GM23338 (cell line): ENCODE data around the gene CROCC2. TPM values are rescaled to one million over a fixed set of nuclear protein-coding genes. Genes with fewer than 3 reads are reported as not detected.

ENCODE experiments used
- ATAC-seq: fragments of 200-7000 bp; cut with Tn5 transposase; 3 replicates; pipeline ENCODE4 v1.9.1; 2020
- DNase-seq: peaks from one replicate; pipeline ENCODE4 v3.0.0-alpha.2; 2015; ENCODE audit warnings: low spot score
- H2AFZ ChIP-seq: fragments of 200-600 bp; sonication (generic); 2 replicates; pipeline ENCODE4 v1.8.0; 2016; ENCODE audit warnings: antibody characterized with exemption, mild to moderate bottlenecking, moderate library complexity
- H3F3A ChIP-seq: fragments of 200-600 bp; sonication (generic); replicated peaks from 2 replicates; pipeline ENCODE4 v1.8.0; 2017; ENCODE audit warnings: antibody characterized with exemption, mixed run types, low read depth
- H3K27ac ChIP-seq: fragments of 200-600 bp; sonication (generic); 2 replicates; pipeline ENCODE4 v1.6.1; 2016; ENCODE audit warnings: low read depth
- H3K27me3 ChIP-seq: fragments of 200-600 bp; sonication (generic); 2 replicates; pipeline ENCODE4 v1.8.0; 2016; ENCODE audit warnings: mild to moderate bottlenecking, mixed run types, moderate library complexity; ENCODE audit not compliant: insufficient read depth
- H3K36me3 ChIP-seq: fragments of 200-600 bp; sonication (generic); 2 replicates; pipeline ENCODE4 v1.8.0; 2016; ENCODE audit warnings: mild to moderate bottlenecking; ENCODE audit not compliant: insufficient read depth
- H3K4me1 ChIP-seq: fragments of 200-600 bp; sonication (generic); 2 replicates; pipeline ENCODE4 v1.8.0; 2016; ENCODE audit warnings: mild to moderate bottlenecking, moderate library complexity; ENCODE audit not compliant: insufficient read depth
- H3K4me2 ChIP-seq: fragments of 200-600 bp; sonication (generic); 2 replicates; pipeline ENCODE4 v1.7.1; 2017; ENCODE audit warnings: mixed run types
- H3K4me3 ChIP-seq: fragments of 200-600 bp; sonication (generic); 2 replicates; pipeline ENCODE4 v1.6.1; 2016; ENCODE audit warnings: mixed run types
- H3K79me2 ChIP-seq: fragments of 200-600 bp; sonication (generic); replicated peaks from 2 replicates; pipeline ENCODE4 v1.8.0; 2017; ENCODE audit warnings: mild to moderate bottlenecking; ENCODE audit not compliant: insufficient read depth
- H3K9me2 ChIP-seq: fragments of 200-600 bp; sonication (generic); 2 replicates; pipeline ENCODE4 v1.8.0; 2017; ENCODE audit not compliant: insufficient read depth
- H4K20me1 ChIP-seq: fragments of 200-600 bp; sonication (generic); replicated peaks from 2 replicates; pipeline ENCODE4 v1.8.0; 2017; ENCODE audit warnings: mild to moderate bottlenecking; ENCODE audit not compliant: insufficient read depth
- H3K27ac Mint-ChIP-seq: 2 replicates; pipeline ENCODE4 v1.8.0; 2020; ENCODE audit warnings: inconsistent platforms, mild to moderate bottlenecking, moderate library complexity, mixed read lengths
- H3K27me3 Mint-ChIP-seq: 3 replicates; pipeline ENCODE4 v1.8.0; 2022; ENCODE audit warnings: low read depth, mild to moderate bottlenecking, moderate library complexity, mixed read lengths, inconsistent platforms; ENCODE audit not compliant: insufficient read depth, poor library complexity
- H3K36me3 Mint-ChIP-seq: 3 replicates; pipeline ENCODE4 v1.8.0; 2021; ENCODE audit warnings: low read depth, mild to moderate bottlenecking, inconsistent platforms, moderate library complexity, mixed read lengths
- H3K4me1 Mint-ChIP-seq: 3 replicates; pipeline ENCODE4 v1.8.0; 2020; ENCODE audit warnings: mild to moderate bottlenecking, inconsistent platforms, mixed read lengths
- H3K4me3 Mint-ChIP-seq: 3 replicates; pipeline ENCODE4 v1.8.0; 2021; ENCODE audit warnings: moderate library complexity, mild to moderate bottlenecking, inconsistent platforms, mixed read lengths
- H3K9me3 Mint-ChIP-seq: 3 replicates; pipeline ENCODE4 v1.8.0; 2020; ENCODE audit warnings: moderate library complexity, mild to moderate bottlenecking, inconsistent platforms, mixed read lengths
- ETS1 ChIP-seq: IDR thresholded peaks from 2 replicates; pipeline ENCODE4 v1.6.1; 2016; ENCODE audit warnings: antibody characterized with exemption
- EZH2 ChIP-seq: fragments of 200-600 bp; sonication (generic); IDR thresholded peaks from one replicate; pipeline ENCODE4 v1.8.0; 2017; ENCODE audit warnings: antibody characterized with exemption, mild to moderate bottlenecking, low read depth; ENCODE audit not compliant: unreplicated experiment
- EZH2phosphoT487 ChIP-seq: fragments of 200-600 bp; sonication (generic); IDR thresholded peaks from one replicate; pipeline ENCODE4 v1.8.1; 2018; ENCODE audit warnings: antibody characterized with exemption; ENCODE audit not compliant: unreplicated experiment
- JUNB ChIP-seq: IDR thresholded peaks from one replicate; pipeline ENCODE4 v1.6.1; 2016; ENCODE audit warnings: antibody characterized with exemption; ENCODE audit not compliant: unreplicated experiment
- POLR2AphosphoS5 ChIP-seq: IDR thresholded peaks from 2 replicates; pipeline ENCODE4 v1.6.1; 2016; ENCODE audit warnings: antibody characterized with exemption, low read depth
- STAT1 ChIP-seq: IDR thresholded peaks from one replicate; pipeline ENCODE4 v1.6.1; 2016; ENCODE audit warnings: antibody characterized with exemption; ENCODE audit not compliant: unreplicated experiment
- ZNF114 ChIP-seq: fragments of 250-450 bp; sonication (Bioruptor Pico); IDR thresholded peaks from 2 replicates; pipeline ENCODE4 v1.5.0; 2020; ENCODE audit warnings: mild to moderate bottlenecking, moderate library complexity
- ZNF331 ChIP-seq: fragments of 250-450 bp; sonication (Bioruptor Pico); IDR thresholded peaks from 2 replicates; pipeline ENCODE4 v1.5.0; 2020; ENCODE audit warnings: low read depth, mild to moderate bottlenecking, moderate library complexity
- polyA plus RNA-seq: library from polyadenylated mRNA; unstranded; fragments of >200 nt; fragmentation: Nextera tagmentation; extraction: Ambion mirVana; gene quantifications from 2 replicates; pipeline ENCODE4 v1.2.1, GENCODE V29; 2016
- total RNA-seq: library from RNA; depleted of rRNA; stranded (reverse); fragments of >200 nt; shearing (Covaris generic); gene quantifications from 2 replicates; pipeline ENCODE4 v1.2.3, GENCODE V29; 2014
- TF ChIP-seq, protein P1 (sequence below): IDR thresholded peaks from one replicate; pipeline ENCODE4 v1.6.1; 2018; ENCODE audit warnings: antibody characterized with exemption; ENCODE audit not compliant: unreplicated experiment
- TF ChIP-seq, protein P2 (sequence below): fragments of 250-450 bp; sonication (Bioruptor Pico); IDR thresholded peaks from 2 replicates; pipeline ENCODE4 v1.5.0; 2020; ENCODE audit warnings: mild to moderate bottlenecking, moderate library complexity
- TF ChIP-seq, protein P3 (sequence below), 2 experiments: fragments of 200-600 bp in 1 of 2; sonication (generic) in 1 of 2; conservative IDR thresholded peaks; 2 replicates each; pipeline versions ENCODE4 v1.5.1 to v1.6.1; 2016 to 2017; ENCODE audit warnings: antibody characterized with exemption in 2 of 2, low read depth in 2 of 2, mild to moderate bottlenecking in 2 of 2, moderate library complexity in 1 of 2

The CROCC2 gene
- total and polyA plus RNA-seq, 2 experiments from 2014 or later = not detected

DNA sequence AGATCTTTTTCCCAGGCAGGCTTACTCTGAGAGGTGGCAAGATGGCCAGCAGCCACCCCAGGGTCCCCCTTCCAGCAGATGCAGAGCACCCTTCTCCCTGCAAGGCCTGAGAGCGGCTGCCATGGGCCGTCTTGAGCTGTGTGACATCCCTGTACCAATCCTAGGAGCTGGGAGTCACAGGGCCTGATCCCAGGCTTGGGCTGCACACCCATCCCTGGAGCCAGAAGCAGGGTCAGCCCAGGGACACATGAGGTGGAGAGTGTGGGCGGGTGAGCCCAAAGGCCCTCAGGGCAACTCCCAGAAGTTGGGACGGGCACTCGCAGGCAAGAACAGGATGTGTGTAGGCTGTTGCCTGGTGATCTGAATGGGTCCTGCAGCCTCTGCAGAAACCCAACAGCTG is 40.5 kb downstream of the CROCC2 start:
- Histone ChIP-seq H3K79me2 (no peaks in the 10 kb centered on the region), H3F3A (no peaks in the 10 kb centered on the region), H3K27ac (no peak overlapping the region), H2AFZ (no peak overlapping the region), H3K4me1 (no peaks in the 10 kb centered on the region), H4K20me1 (no peaks in the 10 kb centered on the region), H3K9me2 (no peaks in the 10 kb centered on the region), H3K4me2 (no peak overlapping the region), H3K27me3 (no peaks in the 10 kb centered on the region), H3K4me3 (no peak overlapping the region), H3K36me3 (no peaks in the 10 kb centered on the region)
- Mint-ChIP-seq H3K9me3 (no peaks in the 10 kb centered on the region), H3K4me3 (no peak overlapping the region), H3K36me3 (no peaks in the 10 kb centered on the region), H3K4me1 (0 out of 3 replicates have a peak, but pooled peaks cover 4% of the 10 kb centered on the region), H3K27ac (no peak overlapping the region), H3K27me3 (peaks cover 13% of the 10 kb centered on the region)
- ATAC-seq = no peak
- TF ChIP-seq ZNF114 (CRISPR knock-in tag) (no peak), ZNF331 (CRISPR knock-in tag) (no peak), JUNB (no peak), EZH2 (no peak), STAT1 (no peak), POLR2AphosphoS5 (no peak), ETS1 (no peak), EZH2phosphoT487 (no peak)
- TF ChIP-seq, protein P1, sequence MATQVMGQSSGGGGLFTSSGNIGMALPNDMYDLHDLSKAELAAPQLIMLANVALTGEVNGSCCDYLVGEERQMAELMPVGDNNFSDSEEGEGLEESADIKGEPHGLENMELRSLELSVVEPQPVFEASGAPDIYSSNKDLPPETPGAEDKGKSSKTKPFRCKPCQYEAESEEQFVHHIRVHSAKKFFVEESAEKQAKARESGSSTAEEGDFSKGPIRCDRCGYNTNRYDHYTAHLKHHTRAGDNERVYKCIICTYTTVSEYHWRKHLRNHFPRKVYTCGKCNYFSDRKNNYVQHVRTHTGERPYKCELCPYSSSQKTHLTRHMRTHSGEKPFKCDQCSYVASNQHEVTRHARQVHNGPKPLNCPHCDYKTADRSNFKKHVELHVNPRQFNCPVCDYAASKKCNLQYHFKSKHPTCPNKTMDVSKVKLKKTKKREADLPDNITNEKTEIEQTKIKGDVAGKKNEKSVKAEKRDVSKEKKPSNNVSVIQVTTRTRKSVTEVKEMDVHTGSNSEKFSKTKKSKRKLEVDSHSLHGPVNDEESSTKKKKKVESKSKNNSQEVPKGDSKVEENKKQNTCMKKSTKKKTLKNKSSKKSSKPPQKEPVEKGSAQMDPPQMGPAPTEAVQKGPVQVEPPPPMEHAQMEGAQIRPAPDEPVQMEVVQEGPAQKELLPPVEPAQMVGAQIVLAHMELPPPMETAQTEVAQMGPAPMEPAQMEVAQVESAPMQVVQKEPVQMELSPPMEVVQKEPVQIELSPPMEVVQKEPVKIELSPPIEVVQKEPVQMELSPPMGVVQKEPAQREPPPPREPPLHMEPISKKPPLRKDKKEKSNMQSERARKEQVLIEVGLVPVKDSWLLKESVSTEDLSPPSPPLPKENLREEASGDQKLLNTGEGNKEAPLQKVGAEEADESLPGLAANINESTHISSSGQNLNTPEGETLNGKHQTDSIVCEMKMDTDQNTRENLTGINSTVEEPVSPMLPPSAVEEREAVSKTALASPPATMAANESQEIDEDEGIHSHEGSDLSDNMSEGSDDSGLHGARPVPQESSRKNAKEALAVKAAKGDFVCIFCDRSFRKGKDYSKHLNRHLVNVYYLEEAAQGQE = no peak
- TF ChIP-seq, protein P2, sequence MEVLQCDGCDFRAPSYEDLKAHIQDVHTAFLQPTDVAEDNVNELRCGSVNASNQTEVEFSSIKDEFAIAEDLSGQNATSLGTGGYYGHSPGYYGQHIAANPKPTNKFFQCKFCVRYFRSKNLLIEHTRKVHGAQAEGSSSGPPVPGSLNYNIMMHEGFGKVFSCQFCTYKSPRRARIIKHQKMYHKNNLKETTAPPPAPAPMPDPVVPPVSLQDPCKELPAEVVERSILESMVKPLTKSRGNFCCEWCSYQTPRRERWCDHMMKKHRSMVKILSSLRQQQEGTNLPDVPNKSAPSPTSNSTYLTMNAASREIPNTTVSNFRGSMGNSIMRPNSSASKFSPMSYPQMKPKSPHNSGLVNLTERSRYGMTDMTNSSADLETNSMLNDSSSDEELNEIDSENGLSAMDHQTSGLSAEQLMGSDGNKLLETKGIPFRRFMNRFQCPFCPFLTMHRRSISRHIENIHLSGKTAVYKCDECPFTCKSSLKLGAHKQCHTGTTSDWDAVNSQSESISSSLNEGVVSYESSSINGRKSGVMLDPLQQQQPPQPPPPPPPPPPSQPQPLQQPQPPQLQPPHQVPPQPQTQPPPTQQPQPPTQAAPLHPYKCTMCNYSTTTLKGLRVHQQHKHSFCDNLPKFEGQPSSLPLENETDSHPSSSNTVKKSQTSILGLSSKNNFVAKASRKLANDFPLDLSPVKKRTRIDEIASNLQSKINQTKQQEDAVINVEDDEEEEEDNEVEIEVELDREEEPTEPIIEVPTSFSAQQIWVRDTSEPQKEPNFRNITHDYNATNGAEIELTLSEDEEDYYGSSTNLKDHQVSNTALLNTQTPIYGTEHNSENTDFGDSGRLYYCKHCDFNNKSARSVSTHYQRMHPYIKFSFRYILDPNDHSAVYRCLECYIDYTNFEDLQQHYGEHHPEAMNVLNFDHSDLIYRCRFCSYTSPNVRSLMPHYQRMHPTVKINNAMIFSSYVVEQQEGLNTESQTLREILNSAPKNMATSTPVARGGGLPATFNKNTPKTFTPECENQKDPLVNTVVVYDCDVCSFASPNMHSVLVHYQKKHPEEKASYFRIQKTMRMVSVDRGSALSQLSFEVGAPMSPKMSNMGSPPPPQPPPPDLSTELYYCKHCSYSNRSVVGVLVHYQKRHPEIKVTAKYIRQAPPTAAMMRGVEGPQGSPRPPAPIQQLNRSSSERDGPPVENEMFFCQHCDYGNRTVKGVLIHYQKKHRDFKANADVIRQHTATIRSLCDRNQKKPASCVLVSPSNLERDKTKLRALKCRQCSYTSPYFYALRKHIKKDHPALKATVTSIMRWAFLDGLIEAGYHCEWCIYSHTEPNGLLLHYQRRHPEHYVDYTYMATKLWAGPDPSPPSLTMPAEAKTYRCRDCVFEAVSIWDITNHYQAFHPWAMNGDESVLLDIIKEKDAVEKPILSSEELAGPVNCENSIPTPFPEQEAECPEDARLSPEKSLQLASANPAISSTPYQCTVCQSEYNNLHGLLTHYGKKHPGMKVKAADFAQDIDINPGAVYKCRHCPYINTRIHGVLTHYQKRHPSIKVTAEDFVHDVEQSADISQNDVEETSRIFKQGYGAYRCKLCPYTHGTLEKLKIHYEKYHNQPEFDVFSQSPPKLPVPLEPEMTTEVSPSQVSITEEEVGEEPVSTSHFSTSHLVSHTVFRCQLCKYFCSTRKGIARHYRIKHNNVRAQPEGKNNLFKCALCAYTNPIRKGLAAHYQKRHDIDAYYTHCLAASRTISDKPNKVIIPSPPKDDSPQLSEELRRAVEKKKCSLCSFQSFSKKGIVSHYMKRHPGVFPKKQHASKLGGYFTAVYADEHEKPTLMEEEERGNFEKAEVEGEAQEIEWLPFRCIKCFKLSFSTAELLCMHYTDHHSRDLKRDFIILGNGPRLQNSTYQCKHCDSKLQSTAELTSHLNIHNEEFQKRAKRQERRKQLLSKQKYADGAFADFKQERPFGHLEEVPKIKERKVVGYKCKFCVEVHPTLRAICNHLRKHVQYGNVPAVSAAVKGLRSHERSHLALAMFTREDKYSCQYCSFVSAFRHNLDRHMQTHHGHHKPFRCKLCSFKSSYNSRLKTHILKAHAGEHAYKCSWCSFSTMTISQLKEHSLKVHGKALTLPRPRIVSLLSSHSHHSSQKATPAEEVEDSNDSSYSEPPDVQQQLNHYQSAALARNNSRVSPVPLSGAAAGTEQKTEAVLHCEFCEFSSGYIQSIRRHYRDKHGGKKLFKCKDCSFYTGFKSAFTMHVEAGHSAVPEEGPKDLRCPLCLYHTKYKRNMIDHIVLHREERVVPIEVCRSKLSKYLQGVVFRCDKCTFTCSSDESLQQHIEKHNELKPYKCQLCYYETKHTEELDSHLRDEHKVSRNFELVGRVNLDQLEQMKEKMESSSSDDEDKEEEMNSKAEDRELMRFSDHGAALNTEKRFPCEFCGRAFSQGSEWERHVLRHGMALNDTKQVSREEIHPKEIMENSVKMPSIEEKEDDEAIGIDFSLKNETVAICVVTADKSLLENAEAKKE (CRISPR knock-in tag) = no peak
- TF ChIP-seq, protein P3, sequence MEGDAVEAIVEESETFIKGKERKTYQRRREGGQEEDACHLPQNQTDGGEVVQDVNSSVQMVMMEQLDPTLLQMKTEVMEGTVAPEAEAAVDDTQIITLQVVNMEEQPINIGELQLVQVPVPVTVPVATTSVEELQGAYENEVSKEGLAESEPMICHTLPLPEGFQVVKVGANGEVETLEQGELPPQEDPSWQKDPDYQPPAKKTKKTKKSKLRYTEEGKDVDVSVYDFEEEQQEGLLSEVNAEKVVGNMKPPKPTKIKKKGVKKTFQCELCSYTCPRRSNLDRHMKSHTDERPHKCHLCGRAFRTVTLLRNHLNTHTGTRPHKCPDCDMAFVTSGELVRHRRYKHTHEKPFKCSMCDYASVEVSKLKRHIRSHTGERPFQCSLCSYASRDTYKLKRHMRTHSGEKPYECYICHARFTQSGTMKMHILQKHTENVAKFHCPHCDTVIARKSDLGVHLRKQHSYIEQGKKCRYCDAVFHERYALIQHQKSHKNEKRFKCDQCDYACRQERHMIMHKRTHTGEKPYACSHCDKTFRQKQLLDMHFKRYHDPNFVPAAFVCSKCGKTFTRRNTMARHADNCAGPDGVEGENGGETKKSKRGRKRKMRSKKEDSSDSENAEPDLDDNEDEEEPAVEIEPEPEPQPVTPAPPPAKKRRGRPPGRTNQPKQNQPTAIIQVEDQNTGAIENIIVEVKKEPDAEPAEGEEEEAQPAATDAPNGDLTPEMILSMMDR (conservative IDR thresholded peaks at IDR 0.05; ENCODE audit: low read depth in 2 of 2) = no peak
- no peak for DNase-seq
